Naive thymus-derived CD4-positive, alpha-beta T cell (primary cell): Measurements from ENCODE around the gene NHS. TPM values are rescaled to one million over a fixed set of nuclear protein-coding genes. Genes with fewer than 3 reads are reported as not detected.

Experiments
- ATAC-seq: fragments of 150-1000 bp; cut with Tn5 transposase; 2 replicates; pipeline ENCODE4 v1.10.0; 2021; ENCODE audit warnings: mild to moderate bottlenecking, moderate library complexity
- CTCF ChIA-PET: fragments of 350-600 bp; sonication (Branson Sonifier 250); formaldehyde crosslinking; loops from one replicate; lab custom pipeline; 2021; ENCODE audit warnings: antibody characterized with exemption; lab: Charles Lee
- POLR2A ChIA-PET: fragments of 350-600 bp; sonication (Branson Sonifier 250); formaldehyde crosslinking; loops from one replicate; lab custom pipeline; 2021; ENCODE audit warnings: antibody characterized with exemption, inconsistent platforms; lab: Charles Lee
- DNase-seq, 9 donors: peaks; one replicate each; pipeline versions ENCODE4 v3.0.0 to v3.0.0-alpha.2; 2020 to 2022; ENCODE audit warnings: mixed read lengths in 1 of 9
- H3K27ac ChIP-seq: one replicate; pipeline ENCODE4 v1.7.0; 2013; ENCODE audit warnings: mild to moderate bottlenecking, low read depth, low read length, moderate library complexity
- H3K27me3 ChIP-seq, 2 donors: one replicate each; pipeline ENCODE4 v1.7.0; 2013; ENCODE audit warnings: low read length in 2 of 2, mild to moderate bottlenecking in 2 of 2, moderate library complexity in 2 of 2; ENCODE audit not compliant: control insufficient read depth in 2 of 2, insufficient read depth in 2 of 2
- H3K36me3 ChIP-seq, 3 experiments: 1 replicate in 2 of 3; 2 replicates in 1 of 3; pipeline ENCODE4 v1.7.0; 2013; ENCODE audit warnings: low read length in 3 of 3, mild to moderate bottlenecking in 3 of 3, moderate library complexity in 1 of 3; ENCODE audit not compliant: insufficient read depth in 3 of 3, control insufficient read depth in 2 of 3
- H3K4me1 ChIP-seq, 2 donors: one replicate each; pipeline ENCODE4 v1.7.0; 2013; ENCODE audit warnings: low read length in 2 of 2, mild to moderate bottlenecking in 2 of 2, moderate library complexity in 1 of 2; ENCODE audit not compliant: control insufficient read depth in 2 of 2, insufficient read depth in 2 of 2
- H3K4me3 ChIP-seq: 2 replicates; pipeline ENCODE4 v1.7.0; 2013; ENCODE audit warnings: mild to moderate bottlenecking, low read length
- H3K9me3 ChIP-seq, 3 experiments: 1 replicate in 2 of 3; 2 replicates in 1 of 3; pipeline ENCODE4 v1.7.0; 2013; ENCODE audit warnings: low read length in 3 of 3; ENCODE audit not compliant: control insufficient read depth in 2 of 3
- H3K27ac Mint-ChIP-seq, 9 donors: one replicate each; pipeline ENCODE4 v1.8.0; 2020 to 2022; ENCODE audit warnings: mixed read lengths in 9 of 9, mild to moderate bottlenecking in 8 of 9, moderate library complexity in 5 of 9, inconsistent platforms in 2 of 9
- H3K27me3 Mint-ChIP-seq, 5 donors: one replicate each; pipeline ENCODE4 v1.8.0; 2021 to 2022; ENCODE audit warnings: mixed read lengths in 5 of 5, mild to moderate bottlenecking in 1 of 5
- H3K36me3 Mint-ChIP-seq, 5 donors: one replicate each; pipeline ENCODE4 v1.8.0; 2020 to 2022; ENCODE audit warnings: mixed read lengths in 5 of 5, mild to moderate bottlenecking in 3 of 5, inconsistent platforms in 1 of 5
- H3K4me1 Mint-ChIP-seq, 7 donors: one replicate each; pipeline ENCODE4 v1.8.0; 2020 to 2022; ENCODE audit warnings: mixed read lengths in 7 of 7, mild to moderate bottlenecking in 3 of 7, inconsistent platforms in 1 of 7
- H3K4me3 Mint-ChIP-seq, 10 donors: one replicate each; pipeline ENCODE4 v1.8.0; 2020 to 2022; ENCODE audit warnings: mild to moderate bottlenecking in 10 of 10, mixed read lengths in 10 of 10, moderate library complexity in 6 of 10, inconsistent platforms in 2 of 10
- H3K9me3 Mint-ChIP-seq, 11 donors: one replicate each; pipeline ENCODE4 v1.8.0; 2020 to 2022; ENCODE audit warnings: mixed read lengths in 11 of 11, mild to moderate bottlenecking in 4 of 11, inconsistent platforms in 1 of 11, moderate library complexity in 1 of 11
- intact Hi-C, 2 donors: fragments of 100-400 bp; cut with micrococcal nuclease; formaldehyde crosslinking; loops; one replicate each; pipeline ENCODE4 v1.15.1; 2023
- polyA plus RNA-seq, 2 donors: library from polyadenylated mRNA; unstranded; fragments of 300-500 nt; fragmentation: Illumina TruSeq; gene quantifications; one replicate each; pipeline ENCODE4 v1.2.3, GENCODE V29; 2021
- total RNA-seq, 6 experiments: library from RNA in 5 of 6; stranded (reverse) in 5 of 6; gene quantifications; 1 replicate in 5 of 6; 2 replicates in 1 of 6; pipeline ENCODE4 v1.2.3 and lab custom pipeline; 2021 to 2026

Gene NHS
- total and polyA plus RNA-seq, 7 experiments from 2014 or later = 0.02 to 2.6 (median 0.32) TPM; not detected in 1

DNA sequence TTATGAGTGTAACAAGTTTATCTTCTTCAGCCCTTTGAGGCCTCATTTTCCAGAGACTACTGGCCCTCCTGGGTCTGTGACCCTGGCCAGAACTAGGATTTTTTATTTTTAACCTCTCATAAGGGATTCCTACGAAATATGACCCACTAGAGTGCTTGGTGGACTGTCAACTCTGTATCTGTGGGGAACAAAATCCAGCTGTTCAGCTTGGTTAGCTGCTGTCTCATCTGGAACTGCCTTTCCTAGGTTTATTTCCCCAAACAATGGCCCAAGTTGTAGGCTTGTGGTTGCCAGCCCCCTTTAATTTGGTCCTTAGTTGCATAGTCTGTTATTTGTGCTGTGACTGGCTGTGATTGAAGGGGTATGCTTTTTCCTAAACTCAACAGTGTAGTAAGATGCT, 56.2 kb downstream of the NHS start:
- Mint-ChIP-seq H3K36me3 (no peaks in the 10 kb centered on the region), H3K4me1 (no peaks in the 10 kb centered on the region), H3K9me3 (peaks cover 0 to 4% (median 0%) of the 10 kb centered on the region in 11 donors), H3K4me3 (no peak overlapping the region), H3K27me3 (peaks cover 0 to 11% (median 4%) of the 10 kb centered on the region in 5 donors), H3K27ac (no peak overlapping the region)
- Histone ChIP-seq H3K27ac (no peak overlapping the region), H3K4me1 (no peaks in the 10 kb centered on the region), H3K36me3 (no peaks in the 10 kb centered on the region), H3K4me3 (no peak overlapping the region), H3K9me3 (no peaks in the 10 kb centered on the region), H3K27me3 (no peaks in the 10 kb centered on the region)
- ChIA-PET CTCF (no interaction called here), POLR2A (no interaction called here)
- intact Hi-C loops = no loop called here
- no peak for DNase-seq
- no peak for ATAC-seq

- H3K27me3 ChIP-seq = no peaks in the 10 kb centered on the region
- Mint-ChIP-seq H3K27me3 (peaks cover 0 to 11% (median 4%) of the 10 kb centered on the region in 5 donors), H3K9me3 (peaks cover 0 to 4% (median 0%) of the 10 kb centered on the region in 11 donors), H3K4me3 (no peak overlapping the region), H3K27ac (no peak overlapping the region), H3K4me1 (no peaks in the 10 kb centered on the region), H3K36me3 (no peaks in the 10 kb centered on the region)
- no peaks in the 10 kb centered on the region for H3K9me3 ChIP-seq
- H3K4me3 ChIP-seq = no peak overlapping the region
- H3K27ac ChIP-seq = no peak overlapping the region
- DNase-seq = no peak
- ChIA-PET CTCF (no interaction called here), POLR2A (no interaction called here)
- H3K36me3 ChIP-seq = no peaks in the 10 kb centered on the region
- H3K4me1 ChIP-seq = no peaks in the 10 kb centered on the region
- intact Hi-C loops = no loop called here
- no peak for ATAC-seq
Measured at GRCh38 chrX:17432158-17432557, 57.2 kb downstream of the NHS start.

GRCh38 chrX:17433965-17434364, 59.0 kb downstream of the NHS start:
- Histone ChIP-seq H3K27ac (no peak overlapping the region), H3K4me3 (no peak overlapping the region), H3K27me3 (no peaks in the 10 kb centered on the region), H3K9me3 (no peaks in the 10 kb centered on the region), H3K4me1 (no peaks in the 10 kb centered on the region), H3K36me3 (no peaks in the 10 kb centered on the region)
- ATAC-seq (no peak), DNase-seq (no peak)
- intact Hi-C loops = no loop called here
- H3K27ac Mint-ChIP-seq = no peak overlapping the region
- H3K9me3 Mint-ChIP-seq = peaks cover 0 to 4% (median 0%) of the 10 kb centered on the region in 11 donors
- H3K36me3 Mint-ChIP-seq = no peaks in the 10 kb centered on the region
- no peaks in the 10 kb centered on the region for H3K4me1 Mint-ChIP-seq
- ChIA-PET CTCF (no interaction called here), POLR2A (no interaction called here)
- H3K27me3 Mint-ChIP-seq = peaks cover 0 to 11% (median 4%) of the 10 kb centered on the region in 5 donors
- H3K4me3 Mint-ChIP-seq = no peak overlapping the region

DNA sequence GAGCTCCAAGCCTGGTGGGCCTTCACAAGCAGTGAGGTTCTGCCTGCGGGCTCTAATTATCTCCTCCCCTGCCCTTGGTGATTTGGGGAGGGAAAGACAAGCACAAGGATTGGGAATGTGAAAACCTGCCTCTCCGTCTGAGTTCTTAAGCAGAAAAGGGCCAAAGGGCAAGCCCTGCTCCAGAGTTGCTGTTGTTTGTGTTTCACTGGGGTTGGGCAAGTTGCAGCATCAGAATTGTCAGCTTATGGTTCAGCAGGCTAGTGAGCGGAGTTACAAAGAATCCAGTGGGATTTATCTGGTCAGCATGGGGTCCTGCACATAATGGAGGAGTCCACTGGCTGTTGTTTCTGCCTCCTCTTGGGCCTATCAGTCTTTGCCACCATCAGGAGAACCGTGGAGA, 60.5 kb downstream of the NHS start:
- no peak for DNase-seq
- Mint-ChIP-seq H3K9me3 (peaks cover 0 to 3% (median 0%) of the 10 kb centered on the region in 11 donors), H3K27me3 (peaks cover 0 to 10% (median 4%) of the 10 kb centered on the region in 5 donors), H3K36me3 (no peaks in the 10 kb centered on the region), H3K4me3 (no peak overlapping the region), H3K4me1 (no peaks in the 10 kb centered on the region), H3K27ac (no peak overlapping the region)
- Histone ChIP-seq H3K27me3 (no peaks in the 10 kb centered on the region), H3K36me3 (no peaks in the 10 kb centered on the region), H3K4me1 (no peaks in the 10 kb centered on the region), H3K9me3 (no peaks in the 10 kb centered on the region), H3K4me3 (no peak overlapping the region), H3K27ac (no peak overlapping the region)
- ChIA-PET POLR2A (no interaction called here), CTCF (no interaction called here)
- intact Hi-C loops = no loop called here
- ATAC-seq = no peak

- Mint-ChIP-seq H3K36me3 (no peaks in the 10 kb centered on the region), H3K9me3 (peaks cover 0 to under 1% (median 0%) of the 10 kb centered on the region in 11 donors), H3K4me1 (no peaks in the 10 kb centered on the region), H3K27ac (no peak overlapping the region), H3K4me3 (no peak overlapping the region), H3K27me3 (peaks cover 0 to 6% (median 0%) of the 10 kb centered on the region in 5 donors)
- POLR2A ChIA-PET = no interaction called here
- H3K27ac ChIP-seq = no peak overlapping the region
- H3K4me1 ChIP-seq = no peaks in the 10 kb centered on the region
- no peaks in the 10 kb centered on the region for H3K9me3 ChIP-seq
- no peaks in the 10 kb centered on the region for H3K27me3 ChIP-seq
- H3K4me3 ChIP-seq = no peak overlapping the region
- intact Hi-C loops = no loop called here
- no peak for DNase-seq
- H3K36me3 ChIP-seq = no peaks in the 10 kb centered on the region
- CTCF ChIA-PET = no interaction called here
- ATAC-seq = no peak
Measured at GRCh38 chrX:17438221-17438620, 63.2 kb downstream of the NHS start.

- Mint-ChIP-seq H3K4me3 (no peak overlapping the region), H3K27me3 (no peaks in the 10 kb centered on the region), H3K27ac (no peak overlapping the region), H3K36me3 (no peaks in the 10 kb centered on the region), H3K9me3 (no peaks in the 10 kb centered on the region), H3K4me1 (no peaks in the 10 kb centered on the region)
- ChIA-PET CTCF (interaction anchor here (0.5 kb wide), 1 partner anchor 517 kb away, joined by 3 read pairs; no protein-coding TSS in a partner anchor), POLR2A (no interaction called here)
- no peak overlapping the region for H3K27ac ChIP-seq
- intact Hi-C loops = no loop called here
- H3K4me3 ChIP-seq = no peak overlapping the region
- no peaks in the 10 kb centered on the region for H3K9me3 ChIP-seq
- H3K27me3 ChIP-seq = no peaks in the 10 kb centered on the region
- DNase-seq (no peak), ATAC-seq (no peak)
- no peaks in the 10 kb centered on the region for H3K4me1 ChIP-seq
- no peaks in the 10 kb centered on the region for H3K36me3 ChIP-seq
Measured at GRCh38 chrX:17440258-17440657, 65.3 kb downstream of the NHS start.

DNA sequence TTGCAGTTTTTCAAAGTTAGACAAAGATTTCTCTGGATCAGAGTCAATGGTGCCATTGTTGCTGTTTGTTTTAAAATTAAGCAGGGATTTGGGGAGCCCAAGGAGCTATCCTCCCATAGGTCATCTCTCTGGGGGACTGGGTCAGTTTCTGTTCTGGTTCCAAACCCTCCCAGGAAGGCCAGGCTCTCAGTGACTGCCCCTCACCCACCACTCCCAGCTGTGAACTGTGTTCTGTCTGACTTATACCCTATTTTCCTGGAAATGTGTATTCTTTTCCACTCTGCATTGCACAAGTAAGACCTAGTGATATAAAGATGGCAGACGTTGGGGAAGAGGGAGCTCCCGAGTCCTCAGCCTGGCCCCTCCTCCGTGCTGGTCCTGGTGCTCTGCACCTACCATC, 65.8 kb downstream of the NHS start:
- Mint-ChIP-seq H3K27ac (no peak overlapping the region), H3K36me3 (no peaks in the 10 kb centered on the region), H3K4me3 (no peak overlapping the region), H3K9me3 (no peaks in the 10 kb centered on the region), H3K4me1 (no peaks in the 10 kb centered on the region), H3K27me3 (peaks cover 0 to 2% (median 0%) of the 10 kb centered on the region in 5 donors)
- H3K4me1 ChIP-seq = no peaks in the 10 kb centered on the region
- ATAC-seq (no peak), DNase-seq (no peak)
- H3K4me3 ChIP-seq = no peak overlapping the region
- no peaks in the 10 kb centered on the region for H3K9me3 ChIP-seq
- H3K36me3 ChIP-seq = no peaks in the 10 kb centered on the region
- POLR2A ChIA-PET = no interaction called here
- intact Hi-C loops = no loop called here
- CTCF ChIA-PET = no interaction called here
- no peak overlapping the region for H3K27ac ChIP-seq
- no peaks in the 10 kb centered on the region for H3K27me3 ChIP-seq
